DND-41 (cell line): ENCODE measurements around the gene MRPL24.

Experiments
- ATAC-seq: fragments of 200-7000 bp; cut with Tn5 transposase; 3 replicates; pipeline ENCODE4 v1.9.1; 2021; ENCODE audit warnings: low read depth; ENCODE audit not compliant: insufficient read depth
- DNase-seq: peaks from one replicate; pipeline ENCODE4 v3.0.0-alpha.2; 2020
- H2AFZ ChIP-seq: 2 replicates; pipeline ENCODE4 v1.6.0; 2012; ENCODE audit warnings: low read depth, low read length
- H3K27ac ChIP-seq: 2 replicates; pipeline ENCODE4 v1.5.1; 2012; ENCODE audit warnings: low read length, inconsistent platforms
- H3K27me3 ChIP-seq: fragments of 200-600 bp; sonication (generic); 2 replicates; pipeline ENCODE4 v1.6.0; 2012; ENCODE audit warnings: low read length, mild to moderate bottlenecking, inconsistent platforms; ENCODE audit not compliant: insufficient read depth, poor library complexity
- H3K36me3 ChIP-seq: 2 replicates; pipeline ENCODE4 v1.5.1; 2012; ENCODE audit warnings: low read length, inconsistent platforms; ENCODE audit not compliant: insufficient read depth
- H3K4me1 ChIP-seq: 2 replicates; pipeline ENCODE4 v1.5.1; 2012; ENCODE audit warnings: mild to moderate bottlenecking, low read length; ENCODE audit not compliant: insufficient read depth
- H3K4me2 ChIP-seq: 2 replicates; pipeline ENCODE4 v1.6.0; 2012; ENCODE audit warnings: mild to moderate bottlenecking, moderate library complexity, low read length, inconsistent platforms; ENCODE audit not compliant: insufficient read depth
- H3K4me3 ChIP-seq, 2 experiments: fragments of 200-600 bp in 1 of 2; shearing (Covaris generic) in 1 of 2; 2 replicates each; pipeline ENCODE4 v1.5.1; 2012 to 2016; ENCODE audit warnings: inconsistent platforms in 2 of 2, low read length in 2 of 2, mild to moderate bottlenecking in 2 of 2, low read depth in 1 of 2, moderate library complexity in 1 of 2
- H3K79me2 ChIP-seq: 2 replicates; pipeline ENCODE4 v1.6.0; 2012; ENCODE audit warnings: low read length, inconsistent platforms; ENCODE audit not compliant: insufficient read depth
- H3K9ac ChIP-seq: 2 replicates; pipeline ENCODE4 v1.6.0; 2012; ENCODE audit warnings: low read depth, mild to moderate bottlenecking, inconsistent platforms, low read length, moderate library complexity
- H3K9me3 ChIP-seq: 2 replicates; pipeline ENCODE4 v1.5.1; 2012; ENCODE audit warnings: low read length, moderate library complexity, mild to moderate bottlenecking, inconsistent platforms; ENCODE audit not compliant: insufficient read depth, severe bottlenecking
- H4K20me1 ChIP-seq: 2 replicates; pipeline ENCODE4 v1.6.0; 2012; ENCODE audit warnings: low read length; ENCODE audit not compliant: insufficient read depth
- CTCF ChIP-seq: IDR thresholded peaks from 2 replicates; pipeline ENCODE4 v1.5.1; 2012; ENCODE audit warnings: borderline replicate concordance, low read length, moderate library complexity, mild to moderate bottlenecking; ENCODE audit not compliant: poor library complexity, severe bottlenecking; ENCODE audit errors: extremely low read depth
- EZH2 ChIP-seq: IDR thresholded peaks from 3 replicates; pipeline ENCODE4 v1.6.1; 2012; ENCODE audit warnings: borderline replicate concordance, low read depth, mild to moderate bottlenecking, moderate library complexity, low read length, inconsistent platforms; ENCODE audit not compliant: severe bottlenecking

The MRPL24 gene

GRCh38 chr1:156726549-156727226, 14.2 kb downstream of the MRPL24 start:
- ATAC-seq, result no peak
- Histone ChIP-seq H3K4me2 (peak overlapping the region; percentile 92), H3K27ac (peak overlapping the region; percentile 82), H3K9ac (peak overlapping the region; percentile 78), H3K36me3 (peaks cover 46% of the 10 kb centered on the region), H3K9me3 (no peaks in the 10 kb centered on the region), H3K79me2 (peaks cover 63% of the 10 kb centered on the region), H3K4me1 (peaks cover 56% of the 10 kb centered on the region), H4K20me1 (peaks cover 46% of the 10 kb centered on the region), H3K27me3 (no peaks in the 10 kb centered on the region), H3K4me3 (peak overlapping the region; percentile 77 to 78; a peak in 3 of 4 replicates), H2AFZ (no peak overlapping the region)
- TF ChIP-seq EZH2 (no peak), CTCF (peak; percentile 79)
- DNase-seq, result peak; percentile 65

- H3K4me2 ChIP-seq, result peak overlapping the region; percentile 92
- peak; percentile 64 for ATAC-seq
- H3K9me3 ChIP-seq, result no peaks in the 10 kb centered on the region
- no peak overlapping the region for H2AFZ ChIP-seq
- H3K4me3 ChIP-seq, result peak overlapping the region; percentile 15 to 77; a peak in 3 of 4 replicates
- H3K4me1 ChIP-seq, result peaks cover 56% of the 10 kb centered on the region
- H3K27ac ChIP-seq, result peak overlapping the region; percentile 65
- H3K36me3 ChIP-seq, result peaks cover 55% of the 10 kb centered on the region
- H4K20me1 ChIP-seq, result peaks cover 55% of the 10 kb centered on the region
- peaks cover 66% of the 10 kb centered on the region for H3K79me2 ChIP-seq
- peak overlapping the region; percentile 78 for H3K9ac ChIP-seq
- TF ChIP-seq EZH2 (no peak), CTCF (peak; percentile 98)
- no peaks in the 10 kb centered on the region for H3K27me3 ChIP-seq
- peak; percentile 80 for DNase-seq
Measured at GRCh38 chr1:156725683-156726280, 15.1 kb downstream of the MRPL24 start.

- H3K27me3 ChIP-seq, result no peaks in the 10 kb centered on the region
- no peaks in the 10 kb centered on the region for H3K9me3 ChIP-seq
- no peak overlapping the region for H2AFZ ChIP-seq
Measured at GRCh38 chr1:156721535-156721934, 19.4 kb downstream of the MRPL24 start.

More at GRCh38 chr1:156721535-156721934, 19.4 kb downstream of the MRPL24 start:
- Histone ChIP-seq H3K79me2 (peaks cover 40% of the 10 kb centered on the region), H4K20me1 (peaks cover 48% of the 10 kb centered on the region), H3K4me2 (no peak overlapping the region), H3K4me3 (no peak overlapping the region), H3K9ac (no peak overlapping the region), H3K4me1 (peaks cover 30% of the 10 kb centered on the region), H3K36me3 (peaks cover 57% of the 10 kb centered on the region), H3K27ac (no peak overlapping the region)
- ATAC-seq (no peak), DNase-seq (no peak)
- TF ChIP-seq EZH2, result no peak
- no peak for TF ChIP-seq CTCF
